HepG2 (cell line): ENCODE measurements around the gene HOXA10. TPM values are rescaled to one million over a fixed set of nuclear protein-coding genes. Genes with fewer than 3 reads are reported as not detected.

Source experiments
- ATAC-seq: fragments of 200-7000 bp; cut with Tn5 transposase; 3 replicates; pipeline ENCODE4 v1.9.1; 2020; ENCODE audit warnings: mild to moderate bottlenecking, moderate library complexity
- BruUV-seq: library from RNA; stranded (reverse); fragments of 400-500 nt; replicated peaks from 2 replicates; lab custom pipeline; 2021; lab: Mats Ljungman, UMichigan
- CTCF ChIA-PET: fragments of 300-600 bp; formaldehyde crosslinking; extraction: SDS; loops from one replicate; lab custom pipeline; 2021; ENCODE audit warnings: low total read pairs, inconsistent platforms, low intra/inter-chr PET ratio; lab: Yijun Ruan, JAX
- POLR2A ChIA-PET: fragments of 350-600 bp; sonication (Branson Sonifier 250); formaldehyde crosslinking; loops from one replicate; lab custom pipeline; 2020; ENCODE audit warnings: antibody characterized with exemption, inconsistent platforms; lab: Yijun Ruan, JAX
- DNase-seq: peaks from one replicate; pipeline ENCODE4 v3.0.0-alpha.2; 2015; ENCODE audit warnings: low spot score
- FAIRE-seq: peaks from 3 replicates; lab custom pipeline; 2011; peaks lifted over from hg19 to GRCh38; lab: Jason Lieb, UNC
- H2AFZ ChIP-seq: one replicate; pipeline ENCODE4 v1.6.1; 2011; ENCODE audit warnings: low read length, inconsistent platforms
- H3K27ac ChIP-seq: fragments of 300-600 bp; 3 replicates; pipeline ENCODE4 v1.8.0; 2011; ENCODE audit warnings: mixed run types, mild to moderate bottlenecking, mixed read lengths, low read length, inconsistent platforms; ENCODE audit not compliant: insufficient read depth; ENCODE audit errors: extremely low read length
- H3K27me3 ChIP-seq, 2 experiments: fragments of 200-600 bp in 1 of 2; 2 replicates in 1 of 2; 3 replicates in 1 of 2; pipeline versions ENCODE4 v1.6.0 to v1.8.0; 2011; ENCODE audit warnings: low read length in 2 of 2, mild to moderate bottlenecking in 2 of 2, moderate library complexity in 2 of 2, inconsistent platforms in 1 of 2; ENCODE audit not compliant: insufficient read depth in 2 of 2, control insufficient read depth in 1 of 2
- H3K36me3 ChIP-seq, 2 experiments: fragments of 200-600 bp in 1 of 2; replicated peaks in 1 of 2; 2 replicates in 1 of 2; 3 replicates in 1 of 2; pipeline versions ENCODE4 v1.5.1 to v1.8.0; 2011; ENCODE audit warnings: low read length in 2 of 2, inconsistent platforms in 1 of 2; ENCODE audit not compliant: insufficient read depth in 2 of 2, control insufficient read depth in 1 of 2
- H3K4me1 ChIP-seq: 2 replicates; pipeline ENCODE4 v1.5.1; 2012; ENCODE audit warnings: low read length, inconsistent platforms; ENCODE audit not compliant: insufficient read depth
- H3K4me2 ChIP-seq: 2 replicates; pipeline ENCODE4 v1.6.0; 2011; ENCODE audit warnings: low read depth, low read length, inconsistent platforms
- H3K4me3 ChIP-seq, 3 experiments: fragments of 200-600 bp in 1 of 3; sonication (generic), shearing (Covaris generic) in 1 of 3; replicated peaks in 1 of 3; 2 replicates each; pipeline ENCODE4 v1.5.1; 2011 to 2016; ENCODE audit warnings: low read length in 3 of 3, inconsistent platforms in 2 of 3, low read depth in 2 of 3, mild to moderate bottlenecking in 2 of 3, control low read depth in 1 of 3, mixed read lengths in 1 of 3; ENCODE audit not compliant: insufficient read depth in 1 of 3
- H3K79me2 ChIP-seq: one replicate; pipeline ENCODE4 v1.6.1; 2011; ENCODE audit warnings: low read length, inconsistent platforms; ENCODE audit not compliant: insufficient read depth
- H3K9ac ChIP-seq: 2 replicates; pipeline ENCODE4 v1.6.0; 2011; ENCODE audit warnings: mild to moderate bottlenecking, low read depth, low read length, inconsistent platforms; ENCODE audit not compliant: insufficient read depth
- H3K9me3 ChIP-seq: 2 replicates; pipeline ENCODE4 v1.5.1; 2012; ENCODE audit warnings: mild to moderate bottlenecking, low read length
- H4K20me1 ChIP-seq: 2 replicates; pipeline ENCODE4 v1.6.0; 2011; ENCODE audit warnings: inconsistent platforms, mild to moderate bottlenecking, low read length, moderate library complexity; ENCODE audit not compliant: insufficient read depth
- ARID2 ChIP-seq: sonication (generic); formaldehyde crosslinking; IDR thresholded peaks from 2 replicates; pipeline ENCODE4 v1.8.1; 2022; ENCODE audit warnings: mild to moderate bottlenecking, missing genetic modification reagents, borderline replicate concordance
- MYNN ChIP-seq: sonication (generic); formaldehyde crosslinking; IDR thresholded peaks from 2 replicates; pipeline ENCODE4 v1.4.0; 2020; ENCODE audit warnings: mild to moderate bottlenecking, low read depth, missing genetic modification reagents
- RBM39 ChIP-seq: fragments of 200-400 bp; formaldehyde crosslinking; IDR thresholded peaks from one replicate; pipeline ENCODE4 v1.6.1; 2018; ENCODE audit warnings: antibody characterized with exemption, mild to moderate bottlenecking, low read depth, low read length; ENCODE audit not compliant: poor library complexity, severe bottlenecking
- THYN1 ChIP-seq: sonication (generic); formaldehyde crosslinking; IDR thresholded peaks from 2 replicates; pipeline ENCODE4 v1.8.1; 2023; ENCODE audit warnings: low read depth, mild to moderate bottlenecking, moderate library complexity, missing genetic modification reagents, borderline replicate concordance
- ZNF121 ChIP-seq: sonication (generic); formaldehyde crosslinking; IDR thresholded peaks from 2 replicates; pipeline ENCODE4 v1.5.0; 2020; ENCODE audit warnings: mild to moderate bottlenecking, missing genetic modification reagents
- ZNF564 ChIP-seq: sonication (generic); formaldehyde crosslinking; IDR thresholded peaks from 2 replicates; pipeline ENCODE4 v1.8.1; 2023; ENCODE audit warnings: mild to moderate bottlenecking, missing genetic modification reagents
- ZNF574 ChIP-seq: sonication (generic); formaldehyde crosslinking; IDR thresholded peaks from 2 replicates; pipeline ENCODE4 v1.4.0; 2020; ENCODE audit warnings: missing genetic modification reagents
- WGBS: methylation state at CpG from one replicate; pipeline ENCODE4 v1.1.6; 2017; ENCODE audit warnings: low lambda C conversion rate; 5-methylcytosine and 5-hydroxymethylcytosine counted together
- in situ Hi-C: cut with HindIII; loops from 2 replicates; pipeline ENCODE4 v1.10.0; 2017; ENCODE audit warnings: low pct_unique_long_range_greater_than_20kb; ENCODE audit not compliant: extremely low pct_ligation_motif_present
- intact Hi-C: fragments of 100-400 bp; cut with micrococcal nuclease; formaldehyde crosslinking; loops from one replicate; pipeline ENCODE4 v1.10.0; 2022; ENCODE audit not compliant: unreplicated experiment
- polyA plus RNA-seq, 8 experiments: library from polyadenylated mRNA; depleted of rRNA in 3 of 8; stranded (reverse) in 7 of 8; unstranded in 1 of 8; fragments of >200 nt; fragmentation: Illumina TruSeq in 4 of 8; extraction: Trizol in 4 of 8; gene quantifications; 2 replicates each; pipeline versions ENCODE4 v1.2.1 to v1.2.3, GENCODE V29; 2011 to 2016; ENCODE audit warnings: low read depth in 4 of 8, missing spikeins in 1 of 8, mixed read lengths in 1 of 8; ENCODE audit not compliant: insufficient read depth in 1 of 8
- total RNA-seq, 5 experiments: library from RNA; depleted of rRNA; stranded (reverse); fragments of >200 nt; fragmentation: Illumina TruSeq; extraction: Trizol; gene quantifications; 2 replicates each; pipeline ENCODE4 v1.2.3, GENCODE V29; 2016; ENCODE audit warnings: low read depth in 1 of 5

Gene HOXA10
- total and polyA plus RNA-seq, 2 of the 13 experiments (the other 11 are each of a cell fraction or from before 2014, with no cell fraction given): not detected

GRCh38 chr7:27168265-27168947, 5.7 kb downstream of the HOXA10 start:
- no peak overlapping the region for H3K9ac ChIP-seq
- POLR2A ChIA-PET: no interaction called here
- H3K9me3 ChIP-seq: no peaks in the 10 kb centered on the region
- ATAC-seq: no peak
- no peak for DNase-seq
- TF ChIP-seq THYN1 (CRISPR knock-in tag) (no peak), ZNF121 (CRISPR knock-in tag) (no peak), ZNF574 (CRISPR knock-in tag) (no peak), ZNF564 (CRISPR knock-in tag) (no peak), RBM39 (no peak), MYNN (CRISPR knock-in tag) (no peak), ARID2 (CRISPR knock-in tag) (no peak)
- in situ Hi-C loops (loop anchor here (25.0 kb wide), 1 partner anchor 1081 kb away; no protein-coding TSS in a partner anchor), intact Hi-C loops (no loop called here)
- H3K4me3 ChIP-seq: no peak overlapping the region
- WGBS: 82% methylated on average over 20 of the region's 25 CpGs
- FAIRE-seq: no peak
- no peaks in the 10 kb centered on the region for H3K36me3 ChIP-seq
- no peak overlapping the region for H3K4me2 ChIP-seq
- H3K27me3 ChIP-seq: peaks cover 2 to 65% of the 10 kb centered on the region in 2 experiments
- no peak overlapping the region for H2AFZ ChIP-seq
- no peaks in the 10 kb centered on the region for H3K79me2 ChIP-seq
- no TSS peak for BruUV-seq
- no peaks in the 10 kb centered on the region for H4K20me1 ChIP-seq
- H3K27ac ChIP-seq: no peak overlapping the region
- H3K4me1 ChIP-seq: peaks cover 18% of the 10 kb centered on the region
- CTCF ChIA-PET: no interaction called here
